Inflammatory macrophage (primary cell): ENCODE results near the gene AK1.
"Not testable (repeated sequence)": the region's sequence is repeated elsewhere in the genome, so short reads cannot be mapped to it uniquely, and the experiment has no call there.

Experiments
- DNase-seq, 2 donors: peaks; one replicate each; pipeline ENCODE4 v3.0.0-alpha.2; 2020 to 2022

The AK1 gene

DNA sequence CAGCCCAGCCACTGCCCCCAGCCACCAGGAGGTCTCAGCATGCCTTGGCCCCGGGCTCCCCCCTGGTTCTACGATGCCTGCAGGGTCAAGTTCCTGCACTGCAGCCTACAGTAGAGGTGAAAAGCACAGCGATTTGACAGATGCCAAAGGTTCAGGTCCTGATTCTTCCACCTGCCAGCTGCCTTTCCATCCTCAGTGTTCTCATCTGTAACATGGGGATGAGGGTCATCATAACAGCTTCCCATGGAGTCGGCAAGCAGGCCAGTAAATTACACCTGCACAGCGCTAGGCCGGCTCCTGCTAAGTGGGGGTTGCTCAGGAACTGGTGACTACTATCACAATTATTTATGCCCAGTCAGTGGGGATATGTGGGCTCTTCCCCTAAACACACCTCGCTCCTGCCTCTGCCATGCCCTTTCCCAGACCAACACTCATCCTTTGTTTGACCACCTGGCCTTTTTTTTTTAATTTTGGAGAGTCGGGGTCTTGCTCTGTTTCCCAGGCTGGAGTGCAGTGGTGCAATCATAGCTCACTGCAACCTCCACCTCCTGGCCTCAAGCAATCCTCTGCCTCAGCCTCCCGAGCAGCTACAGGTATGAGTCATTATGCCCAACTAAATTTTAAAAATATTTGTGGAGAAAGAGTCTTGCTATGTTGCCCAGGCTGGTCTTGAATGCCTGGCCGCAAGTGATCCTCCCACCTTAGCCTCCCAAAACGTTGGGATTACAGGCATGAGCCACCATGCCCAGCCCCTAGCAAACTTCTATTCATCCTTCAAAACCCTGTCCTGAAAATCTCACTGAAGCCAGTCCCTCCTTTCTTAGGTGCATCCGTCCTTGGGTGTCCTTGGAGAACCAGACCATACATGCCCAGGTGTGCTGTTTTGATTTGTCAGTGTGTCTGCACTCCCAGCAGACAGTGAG, 29.4 kb downstream of the AK1 start:
- no peak for DNase-seq

- peak in 1 of 2 donors; percentile 61 for DNase-seq
Measured at GRCh38 chr9:127847178-127847510, 30.3 kb downstream of the AK1 start.

GRCh38 chr9:127846443-127847177, 30.9 kb downstream of the AK1 start:
- DNase-seq = no peak

DNA sequence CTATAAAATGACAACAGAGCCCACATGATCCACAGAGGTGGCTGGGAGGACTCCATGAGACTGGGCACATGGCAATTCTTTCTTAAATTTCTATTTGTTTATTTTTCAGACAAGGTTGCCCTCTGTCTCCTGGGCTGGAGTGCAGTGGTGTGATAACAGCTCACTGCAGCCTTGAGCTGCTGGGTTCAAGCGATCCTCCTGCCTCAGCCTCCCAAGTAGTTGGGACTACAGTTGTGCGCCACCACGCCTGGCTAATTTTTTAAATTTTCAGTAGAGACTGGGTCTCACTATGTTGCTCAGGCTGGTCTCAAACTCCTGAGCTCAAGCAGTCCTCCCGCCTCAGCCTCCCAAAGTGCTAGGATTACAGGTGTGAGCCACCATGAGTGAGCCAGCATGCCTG, 31.9 kb downstream of the AK1 start:
- DNase-seq = not testable (repeated sequence)

- no peak for DNase-seq
Measured at GRCh38 chr9:127844821-127845359, 32.6 kb downstream of the AK1 start.

- DNase-seq = no peak
Measured at GRCh38 chr9:127841087-127841835, 36.2 kb downstream of the AK1 start.

- peak; percentile 92 to 97 for DNase-seq
Measured at GRCh38 chr9:127838375-127839078, 38.9 kb downstream of the AK1 start.

DNA sequence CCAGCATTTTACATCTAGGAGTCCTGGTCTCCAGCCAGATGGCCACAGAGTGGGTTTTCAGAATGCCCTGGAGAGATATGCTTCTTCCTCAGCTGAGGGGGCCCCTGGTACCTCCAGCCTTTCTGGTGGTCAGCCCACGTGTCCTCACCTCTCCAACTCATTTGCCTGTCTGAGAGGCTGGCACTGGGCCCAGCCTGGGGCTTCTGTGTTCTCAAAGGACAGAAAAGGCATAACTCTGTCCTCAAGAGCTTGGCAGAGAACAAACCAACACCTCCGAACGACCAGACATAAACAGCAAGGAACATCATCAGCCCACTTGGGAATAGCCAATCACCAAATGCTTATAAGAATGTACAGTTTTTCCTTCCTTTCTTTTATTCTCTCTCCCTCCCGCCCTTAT, 40.1 kb downstream of the AK1 start:
- no peak for DNase-seq

- peak; percentile 23 to 65 for DNase-seq
Measured at GRCh38 chr9:127836561-127836960, 40.9 kb downstream of the AK1 start.

DNA sequence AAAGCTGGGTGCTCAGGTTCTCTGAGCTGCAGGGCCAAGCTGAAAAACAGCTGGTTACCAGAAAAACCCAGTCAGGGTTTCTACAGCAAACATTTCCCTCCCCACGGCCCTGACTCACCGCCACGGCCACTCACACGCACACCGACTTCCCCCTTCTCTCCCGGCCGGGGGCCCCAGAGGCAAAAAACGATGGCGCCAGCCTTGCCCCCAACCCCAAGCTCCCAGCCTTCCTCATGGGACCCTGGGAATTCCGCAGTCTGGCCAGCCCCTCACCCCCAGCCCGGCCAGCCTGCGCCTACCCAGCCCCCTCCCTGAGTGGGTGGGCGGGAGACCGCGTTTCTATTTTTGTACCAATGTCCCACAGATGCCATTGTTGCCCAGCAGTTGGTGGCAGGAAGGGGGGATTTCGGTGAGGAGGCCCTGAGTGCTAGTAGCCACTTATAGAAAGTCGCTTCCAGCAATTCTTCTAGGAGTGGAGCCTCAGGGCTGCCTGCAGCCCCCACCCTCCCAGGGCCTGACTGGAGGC, 41.4 kb downstream of the AK1 start:
- peak; percentile 86 to 93 for DNase-seq

- peak; percentile 86 to 95 for DNase-seq
Measured at GRCh38 chr9:127833555-127833954, 43.9 kb downstream of the AK1 start.

GRCh38 chr9:127832248-127832647, 45.2 kb downstream of the AK1 start:
- DNase-seq = no peak

GRCh38 chr9:127829205-127829906, 48.1 kb downstream of the AK1 start:
- DNase-seq = no peak

GRCh38 chr9:127828262-127829031, 49.0 kb downstream of the AK1 start:
- DNase-seq = peak; percentile 45 to 49

- no peak for DNase-seq
Measured at GRCh38 chr9:127826253-127826913, 51.1 kb downstream of the AK1 start.

DNA sequence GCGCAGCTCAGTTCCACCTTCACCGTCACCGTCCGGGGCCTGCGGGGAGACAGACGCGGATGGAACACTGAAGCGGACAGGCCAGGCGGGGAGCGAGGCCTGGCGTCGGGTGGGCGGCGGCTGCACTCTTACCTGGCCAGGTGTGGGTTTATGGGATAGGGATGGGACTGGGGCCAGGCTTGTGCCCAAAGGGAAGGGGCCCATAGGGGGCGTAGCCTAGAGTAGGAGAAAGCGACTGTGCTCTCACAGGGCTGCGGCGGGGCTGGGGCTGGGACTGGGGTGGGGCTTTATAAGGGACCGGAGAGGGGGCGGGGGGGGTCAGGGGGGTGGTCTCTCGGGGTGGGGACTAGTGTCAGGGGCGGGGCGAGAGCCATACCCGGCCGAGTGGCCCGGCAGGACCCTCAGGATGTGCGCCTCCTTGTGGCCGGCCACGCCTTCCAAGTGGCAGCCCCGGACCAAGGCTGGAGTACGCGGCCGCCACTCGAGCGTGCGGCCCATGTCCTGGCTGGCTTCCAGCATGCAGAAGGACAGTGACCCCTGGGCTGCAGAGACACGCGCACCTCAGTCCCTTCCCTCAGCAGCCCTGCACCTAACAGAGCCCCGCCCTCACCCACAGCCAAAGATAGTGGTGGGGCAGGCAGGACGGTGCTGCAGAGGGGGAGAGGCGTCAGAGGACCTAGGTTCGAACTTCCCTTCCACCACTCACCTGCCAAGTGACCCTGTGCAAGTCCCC, 52.0 kb downstream of the AK1 start:
- DNase-seq = no peak

GRCh38 chr9:127822108-127822507, 55.4 kb downstream of the AK1 start:
- DNase-seq = no peak

DNA sequence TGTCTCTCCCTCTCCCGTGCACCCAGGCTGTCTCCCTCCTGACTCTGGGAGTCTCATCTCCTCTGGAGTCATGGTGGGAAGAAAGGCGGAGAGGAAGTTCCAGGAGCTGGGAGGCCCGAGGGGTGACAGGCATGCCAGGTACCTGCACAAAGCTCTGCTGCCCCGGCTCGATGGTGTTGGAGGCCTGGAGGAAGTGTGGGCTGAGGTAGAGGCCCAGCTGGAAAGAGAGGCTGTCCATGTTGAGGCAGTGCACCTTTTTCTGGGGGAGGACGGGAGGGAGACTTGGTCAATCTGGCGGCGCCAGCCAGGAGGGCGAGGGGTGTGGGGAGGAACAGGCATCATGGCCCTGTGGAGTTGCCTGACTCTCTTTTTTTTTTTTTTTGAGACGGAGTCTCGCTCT, 58.9 kb downstream of the AK1 start:
- no peak for DNase-seq

DNA sequence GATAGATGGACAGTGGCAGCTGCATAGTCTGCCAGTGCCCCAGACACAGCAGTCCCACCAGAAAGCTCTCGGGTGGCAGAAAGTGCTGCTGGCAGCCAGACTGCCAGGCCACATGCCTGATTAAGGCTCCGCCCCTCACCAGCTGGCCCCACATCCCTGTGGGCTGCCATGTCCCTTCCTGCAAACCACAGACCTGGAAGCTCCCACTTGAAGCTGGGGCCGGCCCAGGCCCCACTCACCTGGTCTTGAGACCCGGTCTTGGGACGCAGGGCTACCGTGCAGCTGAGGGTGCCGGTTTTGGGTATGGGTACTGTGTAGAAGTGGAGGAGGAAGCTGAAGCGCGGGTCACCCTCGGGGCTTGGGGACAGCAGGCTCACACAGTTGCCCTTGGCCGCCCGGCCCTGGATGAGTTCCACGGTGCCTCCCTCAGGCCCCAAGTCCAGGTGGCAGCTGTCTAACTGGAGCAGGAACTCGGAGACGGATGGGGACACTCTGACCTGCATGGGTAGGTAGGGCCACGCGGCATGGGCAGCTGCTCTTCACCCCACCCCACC, 59.5 kb downstream of the AK1 start:
- peak in 1 of 2 donors; percentile 1 for DNase-seq
